ENCODE measurements around the gene CFAP100.

CFAP100 gene

DNA sequence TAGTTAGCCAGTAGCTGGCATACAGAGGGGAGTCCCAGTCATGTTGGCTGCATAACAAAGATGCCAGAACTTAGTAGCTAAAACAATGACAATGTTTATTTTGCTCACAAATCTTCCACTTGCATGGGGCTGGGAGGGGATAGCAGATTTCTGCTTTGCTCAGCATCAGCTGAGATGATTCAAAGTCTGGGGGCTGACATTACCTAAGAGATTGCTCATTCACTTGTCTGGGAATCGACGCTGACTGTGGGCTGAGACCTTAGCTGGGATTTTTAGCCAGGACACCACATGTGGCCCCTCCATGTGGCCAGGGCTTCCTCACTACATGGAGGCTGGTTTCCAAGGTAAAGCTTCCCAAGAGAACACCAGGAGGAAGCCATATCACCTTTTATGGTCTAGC is 12.7 kb upstream of the CFAP100 start:
- Mint-ChIP-seq H3K27me3 (peaks cover 55% of the 10 kb centered on the region), H3K27ac (no peak overlapping the region), H3K4me3 (no peak overlapping the region), H3K4me1 (no peaks in the 10 kb centered on the region), H3K9me3 (peaks cover 2% of the 10 kb centered on the region), H3K36me3 (no peaks in the 10 kb centered on the region)
- no peak for ATAC-seq

DNA sequence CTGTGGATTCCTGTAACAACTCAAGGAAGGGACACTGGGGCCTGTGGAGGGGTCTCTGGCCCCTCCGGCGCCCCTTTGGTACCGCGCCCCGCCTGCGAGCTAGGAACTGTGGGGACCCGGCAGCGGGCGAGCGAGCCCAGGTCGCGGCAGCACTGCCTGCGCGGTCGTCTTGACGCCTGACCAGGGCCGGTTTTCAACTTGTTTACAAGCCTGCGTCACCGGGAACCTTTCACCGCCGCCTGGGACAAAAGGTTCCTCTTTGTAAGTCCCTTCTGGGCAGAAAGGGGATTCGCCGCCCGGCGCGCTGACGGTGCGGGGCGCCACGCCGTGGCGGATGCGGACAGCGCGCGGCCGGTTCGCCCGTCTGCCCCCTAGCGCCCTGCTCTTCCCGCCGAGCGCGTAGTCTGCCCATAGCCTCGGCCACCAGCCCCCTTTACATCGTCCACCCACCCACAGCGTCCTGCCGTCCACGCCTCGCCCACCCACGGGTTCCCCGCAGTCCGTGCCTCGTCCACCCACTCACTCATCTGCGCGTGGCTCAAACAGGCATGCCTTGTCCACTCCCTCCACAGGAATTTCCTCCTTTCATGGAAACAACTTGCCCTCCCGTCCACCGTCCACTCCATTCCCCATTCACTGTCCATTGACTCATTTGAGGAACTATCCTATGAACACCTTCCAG is 5.5 kb upstream of the CFAP100 start:
- Mint-ChIP-seq H3K4me1 (peaks cover 26% of the 10 kb centered on the region), H3K27me3 (peaks cover 67% of the 10 kb centered on the region), H3K36me3 (no peaks in the 10 kb centered on the region), H3K4me3 (peak overlapping the region; percentile 50), H3K27ac (peak overlapping the region; percentile 36), H3K9me3 (no peaks in the 10 kb centered on the region)
- ATAC-seq: peak; percentile 87

DNA sequence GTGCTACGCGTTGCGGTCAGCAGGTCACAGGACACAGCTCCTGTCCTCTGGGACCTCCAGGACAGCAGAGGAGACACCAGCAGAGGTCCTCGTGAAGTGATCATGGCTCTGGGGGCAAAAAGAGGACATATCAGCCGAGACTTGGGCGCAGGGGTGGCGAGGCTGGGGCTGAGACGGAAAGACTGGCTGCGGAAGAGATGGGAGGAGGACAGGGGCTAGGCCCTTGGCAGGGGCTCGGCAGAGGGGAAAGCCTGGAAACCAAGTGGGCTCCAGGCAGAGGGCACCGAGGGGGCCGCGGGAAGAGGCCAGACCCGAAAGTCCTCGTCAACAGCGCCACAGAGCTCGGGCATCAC is 4.9 kb upstream of the CFAP100 start:
- Mint-ChIP-seq H3K27me3 (peaks cover 66% of the 10 kb centered on the region), H3K9me3 (no peaks in the 10 kb centered on the region), H3K27ac (peak overlapping the region; percentile 36), H3K4me3 (peak overlapping the region; percentile 31), H3K4me1 (peaks cover 26% of the 10 kb centered on the region), H3K36me3 (no peaks in the 10 kb centered on the region)
- no peak for ATAC-seq

DNA sequence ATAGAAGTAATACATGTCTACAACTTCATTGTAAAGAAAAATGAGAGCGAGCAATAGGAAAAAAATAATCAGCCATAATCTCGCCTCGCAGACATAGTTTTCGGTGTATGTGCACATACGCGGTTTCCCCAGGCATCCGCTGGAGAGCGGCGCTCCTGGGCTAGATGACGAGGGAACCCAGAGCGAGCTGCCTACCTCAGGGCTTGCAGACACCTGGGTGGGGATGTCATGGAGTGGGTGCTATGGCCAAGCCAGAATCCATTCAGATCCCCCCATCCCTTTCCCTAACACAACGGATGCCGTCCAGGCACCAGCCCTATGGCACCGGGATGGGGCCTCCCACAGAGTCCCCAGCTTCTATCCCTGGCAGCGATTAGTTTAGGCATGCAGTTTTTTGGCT is 4.5 kb upstream of the CFAP100 start:
- H3K27me3 Mint-ChIP-seq: peaks cover 66% of the 10 kb centered on the region
- no peak overlapping the region for H3K27ac Mint-ChIP-seq
- no peaks in the 10 kb centered on the region for H3K36me3 Mint-ChIP-seq
- no peaks in the 10 kb centered on the region for H3K9me3 Mint-ChIP-seq
- H3K4me1 Mint-ChIP-seq: peaks cover 26% of the 10 kb centered on the region
- H3K4me3 Mint-ChIP-seq: no peak overlapping the region
- no peak for ATAC-seq

DNA sequence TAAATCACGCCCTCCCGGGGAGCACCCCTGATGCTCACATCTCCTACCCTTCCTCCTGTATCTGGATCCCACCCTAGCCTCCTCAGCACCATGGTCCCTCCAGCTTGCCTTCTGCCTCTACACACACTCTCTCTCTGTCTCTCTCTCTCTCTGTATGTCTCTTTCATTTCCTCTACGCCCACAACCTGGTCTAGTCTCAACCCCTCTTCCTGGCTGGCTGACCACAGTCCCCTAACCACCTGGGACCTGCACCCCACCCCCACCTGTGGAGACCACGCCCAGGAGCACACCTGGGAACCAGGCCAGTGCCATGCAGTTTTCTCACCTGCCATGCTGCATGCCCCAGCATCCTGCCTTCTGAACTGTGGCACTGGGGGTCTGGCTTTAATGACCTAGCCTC is 4.0 kb upstream of the CFAP100 start:
- H3K27me3 Mint-ChIP-seq: peaks cover 66% of the 10 kb centered on the region

DNA sequence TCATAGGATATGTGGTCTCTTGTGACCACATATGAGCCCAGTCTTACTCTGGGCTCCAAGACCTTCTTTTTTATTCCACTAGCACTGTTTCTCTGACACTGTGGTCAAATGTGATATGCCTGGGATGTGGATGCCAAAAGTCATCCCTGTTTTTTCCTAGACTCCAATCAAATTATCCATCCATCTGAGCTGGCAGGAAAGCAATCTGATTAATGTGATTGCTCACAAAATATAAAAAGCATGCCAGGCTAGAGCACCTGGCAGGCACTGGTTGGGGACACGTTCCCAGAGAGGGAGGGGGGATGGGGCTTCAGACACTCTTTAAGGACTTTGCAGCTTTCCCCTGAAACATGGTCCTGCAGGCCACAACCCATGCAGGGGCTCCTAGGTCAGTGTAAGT is 3.1 kb upstream of the CFAP100 start:
- Mint-ChIP-seq H3K4me1 (peaks cover 26% of the 10 kb centered on the region), H3K36me3 (no peaks in the 10 kb centered on the region), H3K9me3 (no peaks in the 10 kb centered on the region), H3K4me3 (no peak overlapping the region), H3K27ac (no peak overlapping the region), H3K27me3 (peaks cover 66% of the 10 kb centered on the region)
- ATAC-seq: no peak

More for the DNA sequence above, 4.0 kb upstream of the CFAP100 start:
- peak; percentile 25 for ATAC-seq
- peaks cover 26% of the 10 kb centered on the region for H3K4me1 Mint-ChIP-seq
- H3K4me3 Mint-ChIP-seq: no peak overlapping the region
- H3K36me3 Mint-ChIP-seq: no peaks in the 10 kb centered on the region
- H3K9me3 Mint-ChIP-seq: no peaks in the 10 kb centered on the region
- H3K27ac Mint-ChIP-seq: no peak overlapping the region

DNA sequence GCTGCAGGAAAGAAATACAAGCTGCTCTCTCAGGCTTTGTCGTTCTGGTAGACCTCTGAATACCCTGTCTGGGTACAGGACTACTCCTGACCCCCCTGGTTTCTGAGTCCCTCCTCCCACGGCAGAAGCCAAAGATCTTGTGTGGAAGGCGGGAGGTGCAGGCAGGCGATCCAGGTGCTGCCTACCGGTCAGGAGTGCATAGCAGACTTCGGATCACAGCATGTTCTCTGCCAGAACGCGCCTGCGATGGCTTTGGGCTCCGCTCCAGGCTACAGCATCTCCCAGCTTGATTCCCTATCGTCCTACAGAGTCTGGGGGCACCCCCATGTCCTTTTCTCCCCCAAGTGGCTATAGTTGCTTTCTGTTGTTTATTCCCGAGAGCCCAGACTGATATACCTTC is 2.5 kb upstream of the CFAP100 start:
- H3K27me3 Mint-ChIP-seq: peaks cover 66% of the 10 kb centered on the region
- no peaks in the 10 kb centered on the region for H3K9me3 Mint-ChIP-seq
- H3K4me1 Mint-ChIP-seq: peaks cover 26% of the 10 kb centered on the region
- no peak overlapping the region for H3K27ac Mint-ChIP-seq
- H3K4me3 Mint-ChIP-seq: no peak overlapping the region
- no peak for ATAC-seq
- H3K36me3 Mint-ChIP-seq: no peaks in the 10 kb centered on the region

DNA sequence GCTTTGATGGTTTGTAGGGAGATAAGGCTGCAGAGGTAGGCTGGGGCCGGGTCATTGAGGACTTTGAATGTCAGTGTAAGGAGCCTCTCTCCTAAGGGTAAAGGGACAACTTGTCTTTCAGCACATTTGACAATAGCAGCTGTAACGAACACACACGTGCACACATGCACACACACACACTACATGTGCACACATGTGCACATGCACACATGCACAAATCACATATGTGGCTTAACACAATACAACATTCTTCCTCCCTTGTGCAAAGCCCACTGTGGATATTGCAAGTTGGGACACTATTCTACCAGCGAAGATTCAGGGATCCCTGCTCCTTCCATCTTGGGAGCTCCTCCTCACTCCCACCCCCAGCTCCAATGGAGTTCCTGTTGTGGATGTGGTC is 1.1 kb upstream of the CFAP100 start:
- H3K36me3 Mint-ChIP-seq: no peaks in the 10 kb centered on the region
- no peak for ATAC-seq
- H3K4me1 Mint-ChIP-seq: peaks cover 26% of the 10 kb centered on the region
- no peak overlapping the region for H3K4me3 Mint-ChIP-seq
- H3K9me3 Mint-ChIP-seq: no peaks in the 10 kb centered on the region
- H3K27ac Mint-ChIP-seq: no peak overlapping the region
- H3K27me3 Mint-ChIP-seq: peaks cover 56% of the 10 kb centered on the region

DNA sequence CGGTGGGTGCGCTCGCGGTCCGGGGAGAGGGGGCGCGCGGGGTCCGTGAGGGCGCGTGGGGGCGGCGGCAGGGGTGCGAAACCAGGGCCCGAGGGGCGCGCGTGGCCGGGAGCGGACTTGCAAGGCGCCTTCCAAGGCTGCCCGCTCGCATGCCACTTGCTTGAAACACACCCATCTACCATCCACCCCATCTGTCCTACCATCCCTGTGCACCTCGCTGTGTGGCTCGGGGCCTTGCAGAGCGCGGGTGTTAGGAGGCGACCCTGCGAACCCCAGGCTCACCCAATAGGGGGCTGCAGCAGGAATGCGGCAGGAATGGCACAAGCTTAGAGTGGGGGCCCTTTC is 240 bp downstream of the CFAP100 start:
- Mint-ChIP-seq H3K9me3 (peaks cover 5% of the 10 kb centered on the region), H3K4me1 (peaks cover 19% of the 10 kb centered on the region), H3K4me3 (no peak overlapping the region), H3K27ac (no peak overlapping the region), H3K27me3 (peaks cover 42% of the 10 kb centered on the region), H3K36me3 (no peaks in the 10 kb centered on the region)
- ATAC-seq: no peak

DNA sequence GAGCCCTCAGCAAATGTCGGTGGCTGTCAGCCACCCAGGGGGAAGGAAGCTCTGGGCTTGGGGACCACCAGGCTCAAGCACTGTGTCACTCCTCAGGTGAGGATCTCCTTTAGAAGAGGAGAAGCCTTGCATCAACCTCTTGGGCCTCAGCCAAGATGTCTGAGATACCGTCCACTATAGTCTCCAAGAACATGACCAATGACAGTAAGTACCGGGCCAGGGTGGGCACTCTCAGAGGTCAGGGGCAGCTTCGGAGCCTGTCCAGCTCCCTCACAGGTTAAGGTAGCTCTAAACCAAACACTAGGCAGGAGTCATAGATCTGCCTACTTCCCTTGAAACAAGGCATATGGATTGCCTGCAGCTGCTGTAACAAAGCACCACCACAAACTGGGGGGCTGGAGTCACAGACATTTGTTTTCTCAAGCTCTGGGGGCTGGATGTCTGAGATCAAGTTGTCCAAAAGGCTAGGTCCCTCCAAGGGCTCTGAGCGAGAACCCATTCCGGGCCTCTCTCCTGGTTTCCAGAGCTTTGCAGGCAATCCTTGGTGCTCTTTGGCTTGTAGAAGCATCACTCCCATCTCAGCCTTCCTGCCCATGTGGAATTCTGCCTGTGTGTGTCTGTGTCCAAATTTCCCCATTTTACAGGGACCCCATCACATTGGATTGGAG is 1.3 kb downstream of the CFAP100 start:
- H3K4me3 Mint-ChIP-seq: no peak overlapping the region
- no peaks in the 10 kb centered on the region for H3K36me3 Mint-ChIP-seq
- H3K4me1 Mint-ChIP-seq: peaks cover 11% of the 10 kb centered on the region
- H3K27ac Mint-ChIP-seq: no peak overlapping the region
- peaks cover 7% of the 10 kb centered on the region for H3K9me3 Mint-ChIP-seq
- no peak for ATAC-seq
- H3K27me3 Mint-ChIP-seq: peaks cover 34% of the 10 kb centered on the region

DNA sequence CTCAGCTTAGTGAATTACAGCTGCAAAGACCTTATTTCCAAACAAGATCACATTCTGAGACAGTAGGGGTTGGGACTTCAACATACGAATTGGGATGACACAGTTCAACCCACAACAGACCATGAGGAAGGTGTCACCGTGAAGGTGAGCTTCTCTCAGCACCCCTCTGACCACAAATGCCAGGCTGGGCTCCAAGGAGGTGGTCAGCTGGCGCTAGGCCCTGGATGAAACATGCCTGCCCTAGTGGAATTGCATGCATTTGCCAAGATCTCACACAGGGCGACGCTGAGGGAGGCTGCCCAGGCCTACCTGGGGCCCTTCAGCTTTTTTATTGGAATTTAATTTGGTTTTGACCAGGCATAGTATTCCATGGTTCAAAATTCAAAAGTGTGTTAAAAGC is 1.8 kb downstream of the CFAP100 start:
- Mint-ChIP-seq H3K27me3 (peaks cover 28% of the 10 kb centered on the region), H3K27ac (no peak overlapping the region), H3K4me1 (peaks cover 6% of the 10 kb centered on the region), H3K36me3 (no peaks in the 10 kb centered on the region), H3K9me3 (peaks cover 7% of the 10 kb centered on the region), H3K4me3 (no peak overlapping the region)
- ATAC-seq: no peak

DNA sequence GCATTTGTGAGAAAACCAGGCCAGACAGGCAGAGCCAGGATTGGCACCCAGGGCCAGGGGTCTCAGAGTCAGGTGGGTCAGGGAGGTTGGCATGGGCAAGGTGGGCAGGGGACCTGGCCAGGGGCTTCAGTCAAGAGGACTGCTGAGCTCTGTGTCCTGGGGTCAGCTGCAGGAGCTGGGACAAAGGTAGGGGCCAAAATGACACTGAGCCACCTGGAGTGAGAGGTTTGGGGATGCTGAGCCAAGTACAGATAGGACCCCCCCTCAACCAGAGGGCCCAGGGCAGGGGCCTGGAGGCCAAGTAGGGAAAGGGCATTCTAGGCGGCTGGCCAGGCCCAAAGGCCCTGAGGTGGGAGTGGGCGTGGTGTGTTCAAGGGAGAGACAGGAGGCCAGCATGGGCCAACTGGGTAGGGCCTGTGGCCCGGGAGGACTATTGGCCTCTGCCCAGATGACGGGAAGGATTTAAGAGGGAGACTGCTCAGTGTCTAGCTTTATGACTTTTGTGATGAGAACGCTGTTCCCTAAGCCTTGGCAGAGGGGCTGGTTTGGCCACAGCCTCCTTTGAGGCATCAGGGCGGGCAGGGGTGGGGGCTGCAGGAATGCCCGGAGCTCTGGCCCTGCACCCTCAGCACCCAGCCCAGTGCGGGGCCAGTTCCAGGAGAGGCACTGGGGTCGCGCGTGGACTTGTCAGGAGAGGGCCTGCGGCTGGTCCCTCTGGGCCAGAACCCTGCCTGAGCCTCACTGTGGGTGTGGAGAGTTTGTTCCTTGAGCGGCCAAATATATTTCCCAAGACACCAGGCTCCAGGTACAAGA is 3.1 kb downstream of the CFAP100 start:
- no peak for ATAC-seq
- no peaks in the 10 kb centered on the region for H3K36me3 Mint-ChIP-seq
- H3K27ac Mint-ChIP-seq: no peak overlapping the region
- H3K4me3 Mint-ChIP-seq: no peak overlapping the region
- H3K9me3 Mint-ChIP-seq: peaks cover 7% of the 10 kb centered on the region
- H3K4me1 Mint-ChIP-seq: peaks cover 6% of the 10 kb centered on the region
- H3K27me3 Mint-ChIP-seq: peaks cover 28% of the 10 kb centered on the region

DNA sequence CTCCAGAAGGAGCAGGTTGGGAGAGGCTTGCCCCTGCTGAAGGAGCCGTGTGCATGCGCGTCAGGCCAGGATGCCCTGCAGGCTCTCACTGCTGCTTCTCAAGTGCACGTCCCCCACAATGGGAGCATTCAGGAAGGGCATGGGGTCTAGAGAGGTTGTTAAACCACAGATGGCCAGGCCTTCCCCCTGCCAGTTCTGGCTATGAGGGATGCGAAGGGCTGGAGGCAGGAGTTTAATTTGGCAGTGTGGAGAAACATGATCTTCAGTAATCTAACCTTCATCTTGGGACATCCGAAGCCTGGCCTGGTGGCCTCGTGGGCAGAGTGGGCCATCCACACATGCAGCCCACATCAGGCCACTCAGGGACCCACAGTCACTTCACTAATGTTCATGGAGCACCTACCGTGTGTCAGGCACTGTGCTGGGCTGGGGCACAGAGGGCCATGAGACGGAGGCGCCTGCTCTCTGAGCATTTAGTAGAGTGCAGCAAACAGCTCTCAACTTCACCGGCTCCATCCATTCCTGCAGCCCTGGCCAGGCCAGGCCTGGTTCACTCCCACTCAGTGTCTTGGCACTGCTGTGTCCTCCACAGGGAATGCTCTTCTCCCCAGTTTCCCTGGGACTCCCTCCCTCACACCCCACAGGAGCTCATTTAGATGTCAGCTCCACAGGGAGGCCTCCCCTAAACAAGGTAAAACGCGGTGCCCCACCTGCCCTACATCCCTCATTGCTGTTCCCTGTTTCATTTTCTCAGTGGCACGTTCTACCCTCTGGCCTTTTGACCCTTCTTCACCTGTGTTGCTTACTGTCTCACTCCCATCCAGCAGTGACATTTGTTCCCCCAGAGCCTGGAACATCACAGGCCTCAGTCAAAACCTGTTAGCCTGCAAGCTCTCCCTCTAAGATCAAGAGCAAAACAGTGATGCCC is 4.0 kb downstream of the CFAP100 start:
- H3K27ac Mint-ChIP-seq: no peak overlapping the region
- H3K27me3 Mint-ChIP-seq: peaks cover 25% of the 10 kb centered on the region
- peaks cover 6% of the 10 kb centered on the region for H3K4me1 Mint-ChIP-seq
- no peaks in the 10 kb centered on the region for H3K36me3 Mint-ChIP-seq
- peaks cover 7% of the 10 kb centered on the region for H3K9me3 Mint-ChIP-seq
- no peak overlapping the region for H3K4me3 Mint-ChIP-seq
- no peak for ATAC-seq

DNA sequence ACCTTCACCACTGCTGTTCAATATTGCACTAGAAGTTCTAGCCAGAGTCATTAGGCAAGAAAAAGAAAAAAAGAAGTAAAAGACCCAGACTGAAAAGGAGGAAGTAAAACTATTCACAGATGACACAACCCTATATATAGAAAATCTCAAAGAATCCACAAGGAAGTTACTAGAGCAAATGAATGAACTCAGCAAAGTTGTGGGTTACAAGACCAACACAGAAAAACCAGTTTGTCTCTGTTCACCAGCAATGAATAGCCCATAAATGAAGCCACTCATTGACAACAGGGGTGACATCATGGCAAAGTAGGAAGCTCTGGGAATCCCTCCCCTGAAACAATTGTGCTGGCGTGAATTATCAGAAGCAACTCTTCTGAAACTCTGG is 4.6 kb downstream of the CFAP100 start:
- peaks cover 19% of the 10 kb centered on the region for H3K27me3 Mint-ChIP-seq
- H3K27ac Mint-ChIP-seq: no peak overlapping the region
- ATAC-seq: no peak
- no peaks in the 10 kb centered on the region for H3K36me3 Mint-ChIP-seq
- peaks cover 6% of the 10 kb centered on the region for H3K4me1 Mint-ChIP-seq
- peaks cover 7% of the 10 kb centered on the region for H3K9me3 Mint-ChIP-seq
- no peak overlapping the region for H3K4me3 Mint-ChIP-seq

DNA sequence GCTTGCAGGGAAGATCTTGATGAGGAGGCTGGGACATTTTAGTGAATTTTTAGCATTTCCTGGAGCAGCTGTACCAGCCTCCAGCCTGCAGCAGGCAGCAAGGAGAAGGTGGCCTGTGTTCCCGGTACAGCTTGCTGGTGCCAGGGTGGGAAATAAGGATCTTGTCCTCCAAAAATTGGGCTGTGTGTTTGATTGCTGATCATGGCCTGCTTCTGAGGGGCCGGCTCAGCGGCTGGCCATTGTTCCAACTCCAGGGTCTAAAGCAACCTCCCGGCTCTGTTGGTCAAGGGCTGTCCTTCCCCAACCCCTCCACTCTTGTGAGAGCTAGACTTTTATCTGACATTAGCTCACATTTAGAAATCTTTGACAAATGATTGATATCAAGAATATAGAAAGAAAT is 5.0 kb downstream of the CFAP100 start:
- Mint-ChIP-seq H3K27ac (no peak overlapping the region), H3K36me3 (no peaks in the 10 kb centered on the region), H3K4me1 (peaks cover 6% of the 10 kb centered on the region), H3K4me3 (no peak overlapping the region), H3K27me3 (peaks cover 18% of the 10 kb centered on the region), H3K9me3 (peaks cover 7% of the 10 kb centered on the region)
- no peak for ATAC-seq

Data from stimulated activated memory B cell treated with anti-CD40 and anti-IgM and Interleukin-4, amounts not matched to agents 10 μg/mL and 1 μg/mL and 100 μg/mL, for 72 hours (primary cell).